ENCODE results near the gene ISOC2.

The ISOC2 gene

DNA sequence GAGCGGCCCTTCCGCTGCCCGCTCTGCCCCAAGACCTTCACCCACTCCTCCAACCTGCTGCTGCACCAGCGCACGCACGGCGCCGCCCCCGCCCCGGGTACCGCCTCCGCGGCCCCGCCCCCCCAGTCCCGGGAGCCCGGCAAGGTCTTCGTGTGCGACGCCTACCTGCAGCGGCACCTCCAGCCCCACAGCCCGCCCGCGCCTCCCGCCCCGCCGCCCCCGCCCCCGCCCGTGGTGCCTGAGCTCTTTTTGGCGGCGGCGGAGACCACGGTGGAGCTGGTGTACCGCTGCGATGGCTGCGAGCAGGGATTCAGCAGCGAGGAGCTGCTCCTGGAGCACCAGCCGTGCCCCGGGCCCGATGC, 20.3 kb upstream of the ISOC2 start:
- Histone ChIP-seq H3K9ac (ENCODE audit: low read depth, low read length) (no peak overlapping the region), H3K4me3 (ENCODE audit: low read depth in 1 of 2, low read length in 2 of 2) (no peak overlapping the region), H4K20me1 (ENCODE audit: insufficient read depth, low read length) (peaks cover 19% of the 10 kb centered on the region), H3K79me2 (ENCODE audit: insufficient read depth, low read length) (peaks cover 47% of the 10 kb centered on the region), H2AFZ (ENCODE audit: low read depth, low read length) (no peak overlapping the region), H3K27ac (ENCODE audit: low read length) (no peak overlapping the region), H3K27me3 (ENCODE audit: insufficient read depth, low read length, poor library complexity) (no peaks in the 10 kb centered on the region), H3K36me3 (ENCODE audit: insufficient read depth, low read length) (peaks cover 23% of the 10 kb centered on the region), H3K9me3 (ENCODE audit: insufficient read depth, low read length, severe bottlenecking) (no peaks in the 10 kb centered on the region), H3K4me2 (ENCODE audit: insufficient read depth, low read length) (no peak overlapping the region), H3K4me1 (ENCODE audit: insufficient read depth, low read length) (peaks cover 59% of the 10 kb centered on the region)
- ATAC-seq (ENCODE audit: insufficient read depth, low read depth) (no peak), DNase-seq (no peak)
- TF ChIP-seq, protein P1, sequence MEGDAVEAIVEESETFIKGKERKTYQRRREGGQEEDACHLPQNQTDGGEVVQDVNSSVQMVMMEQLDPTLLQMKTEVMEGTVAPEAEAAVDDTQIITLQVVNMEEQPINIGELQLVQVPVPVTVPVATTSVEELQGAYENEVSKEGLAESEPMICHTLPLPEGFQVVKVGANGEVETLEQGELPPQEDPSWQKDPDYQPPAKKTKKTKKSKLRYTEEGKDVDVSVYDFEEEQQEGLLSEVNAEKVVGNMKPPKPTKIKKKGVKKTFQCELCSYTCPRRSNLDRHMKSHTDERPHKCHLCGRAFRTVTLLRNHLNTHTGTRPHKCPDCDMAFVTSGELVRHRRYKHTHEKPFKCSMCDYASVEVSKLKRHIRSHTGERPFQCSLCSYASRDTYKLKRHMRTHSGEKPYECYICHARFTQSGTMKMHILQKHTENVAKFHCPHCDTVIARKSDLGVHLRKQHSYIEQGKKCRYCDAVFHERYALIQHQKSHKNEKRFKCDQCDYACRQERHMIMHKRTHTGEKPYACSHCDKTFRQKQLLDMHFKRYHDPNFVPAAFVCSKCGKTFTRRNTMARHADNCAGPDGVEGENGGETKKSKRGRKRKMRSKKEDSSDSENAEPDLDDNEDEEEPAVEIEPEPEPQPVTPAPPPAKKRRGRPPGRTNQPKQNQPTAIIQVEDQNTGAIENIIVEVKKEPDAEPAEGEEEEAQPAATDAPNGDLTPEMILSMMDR (IDR thresholded peaks at IDR 0.05; ENCODE audit: borderline replicate concordance, extremely low read depth, low read length, poor library complexity, severe bottlenecking), result no peak

DNA sequence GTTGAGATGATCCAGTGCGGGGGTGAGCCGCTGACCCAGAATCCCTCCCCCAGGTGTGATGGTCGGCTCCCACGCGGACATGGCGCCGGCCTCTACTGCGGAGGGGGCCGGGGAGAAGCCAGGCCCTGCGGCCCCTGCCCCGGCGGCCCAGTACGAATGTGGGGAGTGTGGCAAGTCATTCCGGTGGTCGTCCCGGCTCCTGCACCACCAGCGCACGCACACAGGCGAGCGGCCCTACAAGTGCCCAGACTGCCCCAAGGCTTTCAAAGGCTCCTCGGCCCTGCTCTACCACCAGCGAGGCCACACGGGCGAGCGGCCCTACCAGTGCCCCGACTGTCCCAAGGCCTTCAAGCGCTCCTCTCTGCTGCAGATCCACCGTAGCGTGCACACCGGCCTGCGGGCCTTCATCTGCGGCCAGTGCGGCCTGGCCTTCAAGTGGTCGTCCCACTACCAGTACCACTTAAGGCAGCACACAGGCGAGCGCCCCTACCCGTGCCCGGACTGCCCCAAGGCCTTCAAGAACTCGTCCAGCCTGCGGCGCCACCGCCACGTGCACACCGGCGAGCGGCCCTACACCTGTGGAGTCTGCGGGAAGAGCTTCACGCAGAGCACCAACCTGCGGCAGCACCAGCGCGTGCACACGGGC, 19.8 kb upstream of the ISOC2 start:
- no peak for TF ChIP-seq EZH2 (IDR thresholded peaks at IDR 0.05; ENCODE audit: borderline replicate concordance, low read depth, low read length, severe bottlenecking)
- TF ChIP-seq, protein P1 (IDR thresholded peaks at IDR 0.05; ENCODE audit: borderline replicate concordance, extremely low read depth, low read length, poor library complexity, severe bottlenecking), result no peak
- Histone ChIP-seq H3K36me3 (ENCODE audit: insufficient read depth, low read length) (peaks cover 23% of the 10 kb centered on the region), H4K20me1 (ENCODE audit: insufficient read depth, low read length) (peaks cover 19% of the 10 kb centered on the region), H3K4me1 (ENCODE audit: insufficient read depth, low read length) (peaks cover 54% of the 10 kb centered on the region), H3K27me3 (ENCODE audit: insufficient read depth, low read length, poor library complexity) (no peaks in the 10 kb centered on the region), H3K79me2 (ENCODE audit: insufficient read depth, low read length) (peaks cover 47% of the 10 kb centered on the region), H2AFZ (ENCODE audit: low read depth, low read length) (no peak overlapping the region), H3K4me3 (ENCODE audit: low read depth in 1 of 2, low read length in 2 of 2) (no peak overlapping the region), H3K9ac (ENCODE audit: low read depth, low read length) (no peak overlapping the region), H3K4me2 (ENCODE audit: insufficient read depth, low read length) (no peak overlapping the region), H3K9me3 (ENCODE audit: insufficient read depth, low read length, severe bottlenecking) (no peaks in the 10 kb centered on the region), H3K27ac (ENCODE audit: low read length) (no peak overlapping the region)
- no peak for ATAC-seq (ENCODE audit: insufficient read depth, low read depth)
- DNase-seq, result no peak

DNA sequence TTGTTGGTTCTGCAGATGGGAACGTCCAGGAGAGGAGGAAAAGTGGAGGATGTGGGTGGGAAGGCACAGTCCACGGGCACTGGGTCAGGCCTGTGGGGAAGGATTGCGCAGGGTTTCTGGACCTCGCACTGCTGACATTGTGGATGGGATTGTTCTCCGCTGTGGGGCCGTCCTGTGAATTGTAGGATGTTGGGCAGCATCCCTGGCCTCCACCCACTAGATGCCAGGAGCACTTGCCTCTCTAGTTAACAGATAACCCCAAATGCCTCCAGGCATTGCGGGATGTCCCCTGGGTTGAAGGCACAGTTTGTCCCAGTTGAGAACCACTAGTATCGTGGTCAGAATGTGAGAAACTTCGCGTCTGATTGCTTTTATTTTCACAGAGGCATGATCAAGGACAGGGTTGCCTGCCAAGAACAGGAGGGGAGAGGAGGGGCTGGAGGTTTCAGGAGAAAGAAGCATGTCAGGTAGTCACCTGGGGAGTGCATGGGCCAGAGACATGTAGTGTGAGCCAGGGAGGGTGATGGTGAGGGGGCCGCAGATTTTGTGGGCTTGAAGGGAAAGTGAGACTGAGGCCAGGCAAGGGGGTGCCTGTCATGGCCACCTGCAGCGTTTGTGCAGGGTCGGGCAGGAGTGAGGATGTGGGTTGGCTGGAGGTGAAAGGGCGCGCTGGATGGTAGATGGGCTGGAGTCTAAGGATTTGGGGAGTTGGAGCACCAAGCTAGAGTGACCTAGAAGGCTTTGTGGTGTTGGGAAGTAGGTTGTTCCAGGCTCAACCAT, 18.2 kb upstream of the ISOC2 start:
- DNase-seq (no peak), ATAC-seq (ENCODE audit: insufficient read depth, low read depth) (no peak)
- TF ChIP-seq EZH2 (IDR thresholded peaks at IDR 0.05; ENCODE audit: borderline replicate concordance, low read depth, low read length, severe bottlenecking), result no peak
- TF ChIP-seq, protein P1 (IDR thresholded peaks at IDR 0.05; ENCODE audit: borderline replicate concordance, extremely low read depth, low read length, poor library complexity, severe bottlenecking), result no peak
- Histone ChIP-seq H3K36me3 (ENCODE audit: insufficient read depth, low read length) (peaks cover 23% of the 10 kb centered on the region), H3K27me3 (ENCODE audit: insufficient read depth, low read length, poor library complexity) (no peaks in the 10 kb centered on the region), H3K27ac (ENCODE audit: low read length) (no peak overlapping the region), H3K4me2 (ENCODE audit: insufficient read depth, low read length) (peak overlapping the region; percentile 16; the same call in 1 of the 2 replicates), H3K9ac (ENCODE audit: low read depth, low read length) (no peak overlapping the region), H4K20me1 (ENCODE audit: insufficient read depth, low read length) (peaks cover 19% of the 10 kb centered on the region), H3K9me3 (ENCODE audit: insufficient read depth, low read length, severe bottlenecking) (no peaks in the 10 kb centered on the region), H3K4me3 (ENCODE audit: low read depth in 1 of 2, low read length in 2 of 2) (no peak overlapping the region), H2AFZ (ENCODE audit: low read depth, low read length) (no peak overlapping the region), H3K4me1 (ENCODE audit: insufficient read depth, low read length) (peaks cover 56% of the 10 kb centered on the region), H3K79me2 (ENCODE audit: insufficient read depth, low read length) (peaks cover 38% of the 10 kb centered on the region)

All from DND-41 (cell line).